ENCODE measurements around the gene EFNA3. TPM values are rescaled to one million over a fixed set of nuclear protein-coding genes. Genes with fewer than 3 reads are reported as not detected.

Gene EFNA3
- total RNA-seq, 4 donors from 2014 or later: 111 to 150 (median 129) TPM

- H3K4me3 ChIP-seq (ENCODE audit: low read depth, poor library complexity, severe bottlenecking): no peak overlapping the region
- 84 to 95% methylated on average over 8 of the region's 8 CpGs for WGBS, 2 donors
- DNase-seq (ENCODE audit: low spot score in 2 of 2): no peak
- no peak for TF ChIP-seq CTCF (IDR thresholded peaks at IDR 0.05)
- TF ChIP-seq POLR2A (IDR thresholded peaks at IDR 0.05): no peak
- intact Hi-C loops (cut with DNase I; ENCODE audit: low total_unique reads): loop anchor here (10.0 kb wide), 1 partner anchor 102 kb away; the partner anchor contains the start of gene PBXIP1
Observed at GRCh38 chr1:155057104-155057503, 21.5 kb upstream of the EFNA3 start.

- WGBS, 2 donors: 82 to 92% methylated on average over 7 to 9 of the region's 13 CpGs
- no peak for TF ChIP-seq CTCF (IDR thresholded peaks at IDR 0.05)
- no peak for TF ChIP-seq POLR2A (IDR thresholded peaks at IDR 0.05)
- intact Hi-C loops (cut with DNase I; ENCODE audit: low total_unique reads): loop anchor here (10.0 kb wide), 1 partner anchor 103 kb away; the partner anchor contains the start of gene PBXIP1
- DNase-seq (ENCODE audit: low spot score in 2 of 2): no peak
- no peak overlapping the region for H3K4me3 ChIP-seq (ENCODE audit: low read depth, poor library complexity, severe bottlenecking)
Observed at GRCh38 chr1:155057788-155058211, 20.8 kb upstream of the EFNA3 start.

GRCh38 chr1:155060736-155061135, 17.9 kb upstream of the EFNA3 start:
- intact Hi-C loops (cut with DNase I; ENCODE audit: low total_unique reads): no loop called here
- no peak for TF ChIP-seq CTCF (IDR thresholded peaks at IDR 0.05)
- TF ChIP-seq POLR2A (IDR thresholded peaks at IDR 0.05): no peak
- no peak overlapping the region for H3K4me3 ChIP-seq (ENCODE audit: low read depth, poor library complexity, severe bottlenecking)
- 73 to 84% methylated on average over 8 of the region's 8 CpGs for WGBS, 2 donors
- no peak for DNase-seq (ENCODE audit: low spot score in 2 of 2)

GRCh38 chr1:155061381-155062150, 17.1 kb upstream of the EFNA3 start:
- 38 to 42% methylated on average over 17 to 21 of the region's 21 CpGs for WGBS, 2 donors
- intact Hi-C loops (cut with DNase I; ENCODE audit: low total_unique reads): no loop called here
- TF ChIP-seq CTCF (IDR thresholded peaks at IDR 0.05): peak in 1 of 3 donors; percentile 97
- no peak for TF ChIP-seq POLR2A (IDR thresholded peaks at IDR 0.05)
- no peak overlapping the region for H3K4me3 ChIP-seq (ENCODE audit: low read depth, poor library complexity, severe bottlenecking)
- DNase-seq (ENCODE audit: low spot score in 2 of 2): peak; percentile 82 to 97

- no peak overlapping the region for H3K4me3 ChIP-seq (ENCODE audit: low read depth, poor library complexity, severe bottlenecking)
Observed at GRCh38 chr1:155062151-155062686, 16.4 kb upstream of the EFNA3 start.

More at GRCh38 chr1:155062151-155062686, 16.4 kb upstream of the EFNA3 start:
- WGBS, 2 donors: 61 to 63% methylated on average over 14 to 26 of the region's 29 CpGs
- DNase-seq (ENCODE audit: low spot score in 2 of 2): no peak
- intact Hi-C loops (cut with DNase I; ENCODE audit: low total_unique reads): no loop called here
- no peak for TF ChIP-seq CTCF (IDR thresholded peaks at IDR 0.05)
- TF ChIP-seq POLR2A (IDR thresholded peaks at IDR 0.05): no peak
